ENCODE data around the gene SKAP2. TPM values are rescaled to one million over a fixed set of nuclear protein-coding genes. Genes with fewer than 3 reads are reported as not detected.
A peak's percentile ranks its signal among the peaks of the same experiment; 100 is the strongest.

SKAP2 gene
- total and polyA plus RNA-seq, 7 experiments from 2014 or later: 2.7 to 31.4 (median 3.1) TPM

- CTCF ChIA-PET: interaction anchor here (1.7 kb wide), 1 partner anchor 7 kb away, joined by 4 read pairs; no protein-coding TSS in a partner anchor
Measured at GRCh38 chr7:26694713-26695112, 169.7 kb downstream of the SKAP2 start.

GRCh38 chr7:26694141-26694540 lies 170.2 kb downstream of the SKAP2 start:
- H3K4me3 ChIP-seq (ENCODE audit: low read length): no peak overlapping the region
- intact Hi-C loops (cut with micrococcal nuclease): no loop called here
- no peaks in the 10 kb centered on the region for H3K36me3 ChIP-seq (ENCODE audit: control insufficient read depth in 2 of 3, insufficient read depth in 3 of 3, low read length in 3 of 3)
- POLR2A ChIA-PET: interaction anchor here (0.6 kb wide), 1 partner anchor 548 kb away, joined by 3 read pairs; no protein-coding TSS in a partner anchor
- Mint-ChIP-seq H3K4me1 (peaks cover 0 to 2% (median 0%) of the 10 kb centered on the region in 7 donors), H3K27me3 (peaks cover 7 to 42% (median 38%) of the 10 kb centered on the region in 5 donors), H3K36me3 (no peaks in the 10 kb centered on the region), H3K9me3 (no peaks in the 10 kb centered on the region), H3K27ac (no peak overlapping the region), H3K4me3 (no peak overlapping the region)
- no peak overlapping the region for H3K27ac ChIP-seq (ENCODE audit: low read depth, low read length)
- no peaks in the 10 kb centered on the region for H3K27me3 ChIP-seq (ENCODE audit: control insufficient read depth in 2 of 2, insufficient read depth in 2 of 2, low read length in 2 of 2)
- DNase-seq: no peak
- H3K9me3 ChIP-seq (ENCODE audit: control insufficient read depth in 2 of 3, low read length in 3 of 3): no peaks in the 10 kb centered on the region
- CTCF ChIA-PET: interaction anchor here (1.3 kb wide), 1 partner anchor 11 kb away, joined by 4 read pairs; no protein-coding TSS in a partner anchor
- ATAC-seq: no peak
- no peaks in the 10 kb centered on the region for H3K4me1 ChIP-seq (ENCODE audit: control insufficient read depth in 2 of 2, insufficient read depth in 2 of 2, low read length in 2 of 2)

More at GRCh38 chr7:26694713-26695112, 169.7 kb downstream of the SKAP2 start:
- no peak overlapping the region for H3K27ac Mint-ChIP-seq
- no peaks in the 10 kb centered on the region for H3K9me3 Mint-ChIP-seq
- intact Hi-C loops (cut with micrococcal nuclease): no loop called here
- H3K36me3 Mint-ChIP-seq: no peaks in the 10 kb centered on the region
- Histone ChIP-seq H3K4me1 (ENCODE audit: control insufficient read depth in 2 of 2, insufficient read depth in 2 of 2, low read length in 2 of 2) (no peaks in the 10 kb centered on the region), H3K27ac (ENCODE audit: low read depth, low read length) (no peak overlapping the region), H3K9me3 (ENCODE audit: control insufficient read depth in 2 of 3, low read length in 3 of 3) (no peaks in the 10 kb centered on the region), H3K27me3 (ENCODE audit: control insufficient read depth in 2 of 2, insufficient read depth in 2 of 2, low read length in 2 of 2) (no peaks in the 10 kb centered on the region), H3K4me3 (ENCODE audit: low read length) (no peak overlapping the region), H3K36me3 (ENCODE audit: control insufficient read depth in 2 of 3, insufficient read depth in 3 of 3, low read length in 3 of 3) (no peaks in the 10 kb centered on the region)
- DNase-seq: no peak
- H3K27me3 Mint-ChIP-seq: peaks cover 7 to 43% (median 34%) of the 10 kb centered on the region in 5 donors
- H3K4me1 Mint-ChIP-seq: peaks cover 0 to 2% (median 0%) of the 10 kb centered on the region in 7 donors
- no peak overlapping the region for H3K4me3 Mint-ChIP-seq
- POLR2A ChIA-PET: no interaction called here
- no peak for ATAC-seq

- Histone ChIP-seq H3K27ac (ENCODE audit: low read depth, low read length) (no peak overlapping the region), H3K27me3 (ENCODE audit: control insufficient read depth in 2 of 2, insufficient read depth in 2 of 2, low read length in 2 of 2) (no peaks in the 10 kb centered on the region), H3K4me3 (ENCODE audit: low read length) (no peak overlapping the region), H3K9me3 (ENCODE audit: control insufficient read depth in 2 of 3, low read length in 3 of 3) (no peaks in the 10 kb centered on the region), H3K4me1 (ENCODE audit: control insufficient read depth in 2 of 2, insufficient read depth in 2 of 2, low read length in 2 of 2) (no peaks in the 10 kb centered on the region), H3K36me3 (ENCODE audit: control insufficient read depth in 2 of 3, insufficient read depth in 3 of 3, low read length in 3 of 3) (no peaks in the 10 kb centered on the region)
- Mint-ChIP-seq H3K4me3 (no peak overlapping the region), H3K27ac (peak overlapping the region in 1 of 9 donors; percentile 7), H3K36me3 (no peaks in the 10 kb centered on the region), H3K4me1 (peaks cover 0 to 2% (median 0%) of the 10 kb centered on the region in 7 donors), H3K9me3 (no peaks in the 10 kb centered on the region), H3K27me3 (peaks cover 14 to 44% (median 35%) of the 10 kb centered on the region in 5 donors)
- ATAC-seq (no peak), DNase-seq (no peak)
- ChIA-PET CTCF (interaction anchor here (0.6 to 1.9 kb wide), 4 partner anchors 9 to 913 kb away, joined by 3 to 12 read pairs (median 4); no protein-coding TSS in a partner anchor), POLR2A (interaction anchor here (0.6 kb wide), 1 partner anchor 540 kb away, joined by 3 read pairs; no protein-coding TSS in a partner anchor)
- intact Hi-C loops (cut with micrococcal nuclease): no loop called here
Measured at GRCh38 chr7:26691886-26692285, 172.5 kb downstream of the SKAP2 start.

- CTCF ChIA-PET: interaction anchor here (1.9 kb wide), 1 partner anchor 9 kb away, joined by 12 read pairs; no protein-coding TSS in a partner anchor
- no peaks in the 10 kb centered on the region for H3K9me3 Mint-ChIP-seq
- no peak for ATAC-seq
- no peak overlapping the region for H3K27ac Mint-ChIP-seq
- Histone ChIP-seq H3K27ac (ENCODE audit: low read depth, low read length) (no peak overlapping the region), H3K36me3 (ENCODE audit: control insufficient read depth in 2 of 3, insufficient read depth in 3 of 3, low read length in 3 of 3) (no peaks in the 10 kb centered on the region), H3K27me3 (ENCODE audit: control insufficient read depth in 2 of 2, insufficient read depth in 2 of 2, low read length in 2 of 2) (no peaks in the 10 kb centered on the region), H3K9me3 (ENCODE audit: control insufficient read depth in 2 of 3, low read length in 3 of 3) (no peaks in the 10 kb centered on the region), H3K4me3 (ENCODE audit: low read length) (no peak overlapping the region), H3K4me1 (ENCODE audit: control insufficient read depth in 2 of 2, insufficient read depth in 2 of 2, low read length in 2 of 2) (no peaks in the 10 kb centered on the region)
- intact Hi-C loops (cut with micrococcal nuclease): no loop called here
- no peak overlapping the region for H3K4me3 Mint-ChIP-seq
- POLR2A ChIA-PET: interaction anchor here (0.6 kb wide), 1 partner anchor 540 kb away, joined by 3 read pairs; no protein-coding TSS in a partner anchor
- H3K4me1 Mint-ChIP-seq: peaks cover 0 to 2% (median 0%) of the 10 kb centered on the region in 7 donors
- H3K36me3 Mint-ChIP-seq: no peaks in the 10 kb centered on the region
- H3K27me3 Mint-ChIP-seq: peaks cover 16 to 45% (median 32%) of the 10 kb centered on the region in 5 donors
- DNase-seq: no peak
Measured at GRCh38 chr7:26691406-26691805, 173.0 kb downstream of the SKAP2 start.

- Mint-ChIP-seq H3K27me3 (peaks cover 23 to 48% (median 24%) of the 10 kb centered on the region in 5 donors), H3K4me3 (no peak overlapping the region), H3K9me3 (no peaks in the 10 kb centered on the region), H3K36me3 (no peaks in the 10 kb centered on the region), H3K27ac (no peak overlapping the region), H3K4me1 (peaks cover 0 to 2% (median 0%) of the 10 kb centered on the region in 7 donors)
- DNase-seq: no peak
- ChIA-PET CTCF (no interaction called here), POLR2A (no interaction called here)
- peaks cover 0 to 6% of the 10 kb centered on the region in 2 donors for H3K27me3 ChIP-seq (ENCODE audit: control insufficient read depth in 2 of 2, insufficient read depth in 2 of 2, low read length in 2 of 2)
- H3K9me3 ChIP-seq (ENCODE audit: control insufficient read depth in 2 of 3, low read length in 3 of 3): no peaks in the 10 kb centered on the region
- no peaks in the 10 kb centered on the region for H3K4me1 ChIP-seq (ENCODE audit: control insufficient read depth in 2 of 2, insufficient read depth in 2 of 2, low read length in 2 of 2)
- ATAC-seq: no peak
- H3K4me3 ChIP-seq (ENCODE audit: low read length): no peak overlapping the region
- intact Hi-C loops (cut with micrococcal nuclease): no loop called here
- H3K36me3 ChIP-seq (ENCODE audit: control insufficient read depth in 2 of 3, insufficient read depth in 3 of 3, low read length in 3 of 3): no peaks in the 10 kb centered on the region
- H3K27ac ChIP-seq (ENCODE audit: low read depth, low read length): no peak overlapping the region
Measured at GRCh38 chr7:26690135-26690805, 174.1 kb downstream of the SKAP2 start.

- POLR2A ChIA-PET: no interaction called here
Measured at GRCh38 chr7:26688936-26689506, 175.4 kb downstream of the SKAP2 start.

More at GRCh38 chr7:26688936-26689506, 175.4 kb downstream of the SKAP2 start:
- no peak overlapping the region for H3K27ac ChIP-seq (ENCODE audit: low read depth, low read length)
- ATAC-seq (peak; percentile 14), DNase-seq (no peak)
- peaks cover 0 to 7% of the 10 kb centered on the region in 2 donors for H3K27me3 ChIP-seq (ENCODE audit: control insufficient read depth in 2 of 2, insufficient read depth in 2 of 2, low read length in 2 of 2)
- no peaks in the 10 kb centered on the region for H3K36me3 ChIP-seq (ENCODE audit: control insufficient read depth in 2 of 3, insufficient read depth in 3 of 3, low read length in 3 of 3)
- Mint-ChIP-seq H3K4me3 (no peak overlapping the region), H3K27ac (no peak overlapping the region), H3K9me3 (no peaks in the 10 kb centered on the region), H3K4me1 (peaks cover 0 to 2% (median 0%) of the 10 kb centered on the region in 7 donors), H3K27me3 (peaks cover 27 to 57% (median 35%) of the 10 kb centered on the region in 5 donors), H3K36me3 (no peaks in the 10 kb centered on the region)
- CTCF ChIA-PET: interaction anchor here (0.5 to 1.0 kb wide), 3 partner anchors 9 to 472 kb away, joined by 3 to 4 read pairs (median 4); no protein-coding TSS in a partner anchor
- no peaks in the 10 kb centered on the region for H3K9me3 ChIP-seq (ENCODE audit: control insufficient read depth in 2 of 3, low read length in 3 of 3)
- H3K4me3 ChIP-seq (ENCODE audit: low read length): no peak overlapping the region
- H3K4me1 ChIP-seq (ENCODE audit: control insufficient read depth in 2 of 2, insufficient read depth in 2 of 2, low read length in 2 of 2): no peaks in the 10 kb centered on the region
- intact Hi-C loops (cut with micrococcal nuclease): no loop called here
